Thyroid gland (tissue), 4 donors: ENCODE measurements around the gene ADH4.

Experiments used
- POLR2A ChIP-seq, 2 donors: fragments of 450-650 bp; IDR thresholded peaks; one replicate each; pipeline ENCODE4 v1.6.1; 2017; ENCODE audit warnings: antibody characterized with exemption in 2 of 2, mild to moderate bottlenecking in 2 of 2, moderate library complexity in 1 of 2
- TF ChIP-seq, protein P1 (sequence below), 6 experiments: fragments of 200-600 bp in 3 of 6; fragments of 450-650 bp in 3 of 6; sonication (generic) in 3 of 6; IDR thresholded peaks; one replicate each; pipeline ENCODE4 v1.5.1; 2016 to 2019; ENCODE audit warnings: antibody characterized with exemption in 6 of 6, mild to moderate bottlenecking in 2 of 6, inconsistent platforms in 1 of 6, moderate library complexity in 1 of 6

DNA sequence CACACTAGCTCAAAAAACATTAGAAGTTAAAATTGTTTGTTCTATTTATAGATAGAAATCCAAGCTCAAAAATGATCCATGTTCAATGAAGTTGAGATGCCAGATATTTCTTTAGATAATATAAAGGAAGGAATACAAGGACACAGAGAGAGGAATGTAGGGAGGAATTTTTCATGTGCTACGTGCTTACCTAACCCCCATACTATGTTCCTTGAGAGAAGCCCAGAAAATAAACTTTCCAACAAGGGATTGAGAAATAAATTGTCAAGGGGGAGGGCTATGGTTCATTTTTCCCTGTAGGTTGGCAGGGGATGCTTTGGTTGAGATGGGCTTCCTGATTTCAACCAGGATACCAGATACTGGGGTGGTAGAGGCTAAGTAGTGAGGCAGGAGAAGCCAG lies 39.9 kb downstream of the ADH4 start:
- TF ChIP-seq, protein P1, sequence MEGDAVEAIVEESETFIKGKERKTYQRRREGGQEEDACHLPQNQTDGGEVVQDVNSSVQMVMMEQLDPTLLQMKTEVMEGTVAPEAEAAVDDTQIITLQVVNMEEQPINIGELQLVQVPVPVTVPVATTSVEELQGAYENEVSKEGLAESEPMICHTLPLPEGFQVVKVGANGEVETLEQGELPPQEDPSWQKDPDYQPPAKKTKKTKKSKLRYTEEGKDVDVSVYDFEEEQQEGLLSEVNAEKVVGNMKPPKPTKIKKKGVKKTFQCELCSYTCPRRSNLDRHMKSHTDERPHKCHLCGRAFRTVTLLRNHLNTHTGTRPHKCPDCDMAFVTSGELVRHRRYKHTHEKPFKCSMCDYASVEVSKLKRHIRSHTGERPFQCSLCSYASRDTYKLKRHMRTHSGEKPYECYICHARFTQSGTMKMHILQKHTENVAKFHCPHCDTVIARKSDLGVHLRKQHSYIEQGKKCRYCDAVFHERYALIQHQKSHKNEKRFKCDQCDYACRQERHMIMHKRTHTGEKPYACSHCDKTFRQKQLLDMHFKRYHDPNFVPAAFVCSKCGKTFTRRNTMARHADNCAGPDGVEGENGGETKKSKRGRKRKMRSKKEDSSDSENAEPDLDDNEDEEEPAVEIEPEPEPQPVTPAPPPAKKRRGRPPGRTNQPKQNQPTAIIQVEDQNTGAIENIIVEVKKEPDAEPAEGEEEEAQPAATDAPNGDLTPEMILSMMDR (IDR thresholded peaks at IDR 0.05): no peak
- TF ChIP-seq POLR2A (IDR thresholded peaks at IDR 0.05): no peak
